ENCODE results near the gene EDN1. TPM values are rescaled to one million over a fixed set of nuclear protein-coding genes. Genes with fewer than 3 reads are reported as not detected.
A peak's percentile ranks its signal among the peaks of the same experiment; 100 is the strongest.

Gene EDN1
- total RNA-seq, 4 donors from 2014 or later: 3.6 to 23.2 (median 14.2) TPM

- WGBS, 2 donors (ENCODE audit: low coverage in 1 of 2): 46 to 61% methylated on average over 4 to 5 of the region's 5 CpGs
- TF ChIP-seq EP300 (IDR thresholded peaks at IDR 0.05; ENCODE audit: low read depth) (no peak), CTCF (IDR thresholded peaks at IDR 0.05) (no peak), POLR2AphosphoS5 (IDR thresholded peaks at IDR 0.05) (no peak), POLR2A (IDR thresholded peaks at IDR 0.05) (no peak)
- in situ Hi-C loops (cut with MboI; ENCODE audit: low pct_ligation_motif_present in 1 of 4, low pct_unique_long_range_greater_than_20kb in 1 of 4, low sequenced_read_pairs in 3 of 4): no loop called here
- DNase-seq: no peak
- Histone ChIP-seq H3K36me3 (no peaks in the 10 kb centered on the region), H3K4me3 (no peak overlapping the region), H3K9me3 (no peaks in the 10 kb centered on the region), H3K27ac (peak overlapping the region in 2 of 4 donors; percentile 5 to 40), H3K4me1 (peaks cover 3 to 53% (median 31%) of the 10 kb centered on the region in 4 donors), H3K27me3 (no peaks in the 10 kb centered on the region)
- intact Hi-C loops (cut with DNase I; ENCODE audit: low total_unique reads): no loop called here
Measured at GRCh38 chr6:12336121-12336971, 46.2 kb downstream of the EDN1 start.

DNA sequence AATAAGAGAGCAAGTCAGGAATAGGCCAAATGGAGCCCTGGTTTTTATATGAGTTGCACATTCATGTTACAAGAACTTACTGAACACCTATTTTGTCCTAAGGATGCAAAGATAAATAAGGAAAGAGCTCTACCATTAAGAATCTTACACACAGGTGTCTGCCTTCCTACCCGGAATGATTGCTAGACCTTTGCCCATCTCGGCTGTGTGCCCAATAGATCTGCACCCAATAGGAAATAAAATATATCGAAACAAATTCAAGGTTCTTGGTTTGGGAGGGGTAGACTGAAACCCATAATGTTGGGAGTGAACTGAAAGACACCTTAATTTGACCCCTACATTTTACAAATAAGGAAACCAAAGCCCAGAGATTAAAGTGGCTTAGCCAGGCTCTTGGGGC, 48.9 kb downstream of the EDN1 start:
- DNase-seq: peak; percentile 76
- peaks cover 2 to 59% (median 36%) of the 10 kb centered on the region in 4 donors for H3K4me1 ChIP-seq
- TF ChIP-seq EP300 (IDR thresholded peaks at IDR 0.05; ENCODE audit: low read depth): no peak
- TF ChIP-seq POLR2A (IDR thresholded peaks at IDR 0.05): no peak
- TF ChIP-seq CTCF (IDR thresholded peaks at IDR 0.05): no peak
- TF ChIP-seq POLR2AphosphoS5 (IDR thresholded peaks at IDR 0.05): no peak
- no peaks in the 10 kb centered on the region for H3K36me3 ChIP-seq
- H3K9me3 ChIP-seq: no peaks in the 10 kb centered on the region
- no peaks in the 10 kb centered on the region for H3K27me3 ChIP-seq
- H3K4me3 ChIP-seq: no peak overlapping the region
- in situ Hi-C loops (cut with MboI; ENCODE audit: low pct_ligation_motif_present in 1 of 4, low pct_unique_long_range_greater_than_20kb in 1 of 4, low sequenced_read_pairs in 3 of 4) (no loop called here), intact Hi-C loops (cut with DNase I; ENCODE audit: low total_unique reads) (no loop called here)
- H3K27ac ChIP-seq: peak overlapping the region; percentile 29 to 54 (median 46)
- 41 to 42% methylated on average over 3 of the region's 3 CpGs for WGBS, 2 donors (ENCODE audit: low coverage in 1 of 2)

- peak overlapping the region in 2 of 4 donors; percentile 29 to 54 for H3K27ac ChIP-seq
- H3K4me1 ChIP-seq: peaks cover 4 to 61% (median 37%) of the 10 kb centered on the region in 4 donors
- DNase-seq: no peak
- TF ChIP-seq CTCF (IDR thresholded peaks at IDR 0.05) (no peak), POLR2A (IDR thresholded peaks at IDR 0.05) (no peak), EP300 (IDR thresholded peaks at IDR 0.05; ENCODE audit: low read depth) (no peak), POLR2AphosphoS5 (IDR thresholded peaks at IDR 0.05) (no peak)
- no peaks in the 10 kb centered on the region for H3K36me3 ChIP-seq
- H3K4me3 ChIP-seq: no peak overlapping the region
- no peaks in the 10 kb centered on the region for H3K27me3 ChIP-seq
- in situ Hi-C loops (cut with MboI; ENCODE audit: low pct_ligation_motif_present in 1 of 4, low pct_unique_long_range_greater_than_20kb in 1 of 4, low sequenced_read_pairs in 3 of 4): no loop called here
- intact Hi-C loops (cut with DNase I; ENCODE audit: low total_unique reads): no loop called here
- H3K9me3 ChIP-seq: no peaks in the 10 kb centered on the region
- 84% methylated on average over 12 of the region's 12 CpGs; no CpG with 5 or more reads in 1 of the 2 donors for WGBS, 2 donors (ENCODE audit: low coverage in 1 of 2)
Measured at GRCh38 chr6:12339808-12340487, 49.8 kb downstream of the EDN1 start.

DNA sequence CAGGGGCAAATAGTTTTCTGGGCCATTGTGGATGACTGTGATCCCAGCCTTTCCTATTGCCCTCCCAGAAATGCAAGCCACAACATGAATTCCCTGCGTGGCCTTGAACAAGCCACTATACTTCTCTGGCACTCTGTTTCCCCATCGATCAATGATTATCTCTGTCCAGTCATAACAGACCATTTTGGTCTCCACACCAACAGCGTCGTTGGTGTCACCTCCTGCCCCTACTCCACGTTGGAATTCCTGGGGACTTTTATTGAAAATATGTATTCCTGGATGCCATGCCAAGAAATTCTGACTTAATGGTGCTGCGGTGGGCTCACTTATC, 50.3 kb downstream of the EDN1 start:
- Histone ChIP-seq H3K27ac (no peak overlapping the region), H3K27me3 (no peaks in the 10 kb centered on the region), H3K4me3 (no peak overlapping the region), H3K9me3 (no peaks in the 10 kb centered on the region), H3K4me1 (peaks cover 4 to 61% (median 37%) of the 10 kb centered on the region in 4 donors), H3K36me3 (no peaks in the 10 kb centered on the region)
- in situ Hi-C loops (cut with MboI; ENCODE audit: low pct_ligation_motif_present in 1 of 4, low pct_unique_long_range_greater_than_20kb in 1 of 4, low sequenced_read_pairs in 3 of 4): no loop called here
- no peak for TF ChIP-seq CTCF (IDR thresholded peaks at IDR 0.05)
- no peak for TF ChIP-seq EP300 (IDR thresholded peaks at IDR 0.05; ENCODE audit: low read depth)
- no peak for TF ChIP-seq POLR2AphosphoS5 (IDR thresholded peaks at IDR 0.05)
- TF ChIP-seq POLR2A (IDR thresholded peaks at IDR 0.05): no peak
- 81 to 91% methylated on average over 3 to 6 of the region's 6 CpGs for WGBS, 2 donors (ENCODE audit: low coverage in 1 of 2)
- intact Hi-C loops (cut with DNase I; ENCODE audit: low total_unique reads): no loop called here
- DNase-seq: no peak
